ENCODE results near the gene LGMN.

The LGMN gene

GRCh38 chr14:92737206-92737605 lies 11.2 kb downstream of the LGMN start:
- H3K4me1 ChIP-seq: peaks cover 0 to 9% (median 2%) of the 10 kb centered on the region in 4 donors
- peaks cover 7 to 26% (median 23%) of the 10 kb centered on the region in 3 donors for H3K36me3 ChIP-seq
- H3K27ac ChIP-seq: no peak overlapping the region
- no peak for DNase-seq
- H3K9me3 ChIP-seq: no peaks in the 10 kb centered on the region
- H3K27me3 ChIP-seq: no peaks in the 10 kb centered on the region
- no peak overlapping the region for H3K4me3 ChIP-seq
- no peak for TF ChIP-seq CTCF (IDR thresholded peaks at IDR 0.05)
- intact Hi-C loops (cut with DNase I; ENCODE audit: low total_unique reads): no loop called here

- Histone ChIP-seq H3K9me3 (no peaks in the 10 kb centered on the region), H3K4me3 (no peak overlapping the region), H3K27ac (no peak overlapping the region), H3K4me1 (peaks cover 0 to 9% (median 2%) of the 10 kb centered on the region in 4 donors), H3K27me3 (no peaks in the 10 kb centered on the region), H3K36me3 (peaks cover 18 to 30% (median 28%) of the 10 kb centered on the region in 3 donors)
- no peak for DNase-seq
- no peak for TF ChIP-seq CTCF (IDR thresholded peaks at IDR 0.05)
- intact Hi-C loops (cut with DNase I; ENCODE audit: low total_unique reads): no loop called here
Observed at GRCh38 chr14:92735344-92735743, 13.1 kb downstream of the LGMN start.

- Histone ChIP-seq H3K9me3 (no peaks in the 10 kb centered on the region), H3K4me1 (peaks cover 0 to 9% (median 2%) of the 10 kb centered on the region in 4 donors), H3K36me3 (peaks cover 18 to 32% (median 23%) of the 10 kb centered on the region in 3 donors), H3K27me3 (no peaks in the 10 kb centered on the region), H3K27ac (no peak overlapping the region), H3K4me3 (no peak overlapping the region)
- TF ChIP-seq CTCF (IDR thresholded peaks at IDR 0.05): no peak
- intact Hi-C loops (cut with DNase I; ENCODE audit: low total_unique reads): no loop called here
- no peak for DNase-seq
Observed at GRCh38 chr14:92734618-92735017, 13.8 kb downstream of the LGMN start.

- no peak for TF ChIP-seq CTCF (IDR thresholded peaks at IDR 0.05)
- DNase-seq: no peak
- Histone ChIP-seq H3K9me3 (no peaks in the 10 kb centered on the region), H3K27ac (no peak overlapping the region), H3K36me3 (peaks cover 18 to 33% (median 20%) of the 10 kb centered on the region in 3 donors), H3K27me3 (no peaks in the 10 kb centered on the region), H3K4me3 (no peak overlapping the region), H3K4me1 (peaks cover 0 to 9% (median 2%) of the 10 kb centered on the region in 4 donors)
- intact Hi-C loops (cut with DNase I; ENCODE audit: low total_unique reads): no loop called here
Observed at GRCh38 chr14:92733007-92733406, 15.4 kb downstream of the LGMN start.

- no peak for DNase-seq
- H3K27ac ChIP-seq: no peak overlapping the region
Observed at GRCh38 chr14:92731622-92732115, 16.8 kb downstream of the LGMN start.

More at GRCh38 chr14:92731622-92732115, 16.8 kb downstream of the LGMN start:
- Histone ChIP-seq H3K4me3 (no peak overlapping the region), H3K9me3 (no peaks in the 10 kb centered on the region), H3K4me1 (no peaks in the 10 kb centered on the region), H3K27me3 (no peaks in the 10 kb centered on the region), H3K36me3 (peaks cover 18 to 33% (median 20%) of the 10 kb centered on the region in 3 donors)
- intact Hi-C loops (cut with DNase I; ENCODE audit: low total_unique reads): no loop called here
- TF ChIP-seq CTCF (IDR thresholded peaks at IDR 0.05): no peak

Data from tibial artery (tissue), 4 donors.